Left renal pelvis (tissue), 4 donors: ENCODE results near the gene AREL1. TPM values are rescaled to one million over a fixed set of nuclear protein-coding genes. Genes with fewer than 3 reads are reported as not detected.

ENCODE experiments used
- DNase-seq, 4 donors: peaks; one replicate each; pipeline ENCODE4 v3.0.0-alpha.2; 2013; ENCODE audit warnings: low read depth in 4 of 4, low spot score in 3 of 4
- polyA plus RNA-seq, 4 donors: library from polyadenylated mRNA; unstranded; fragments of 120-200 nt; gene quantifications; one replicate each; pipeline ENCODE4 v1.2.1, GENCODE V29; 2013; ENCODE audit not compliant: insufficient read length in 4 of 4

AREL1 gene
- polyA plus RNA-seq, 4 donors = 25.6 to 42.9 (median 37.9) TPM

GRCh38 chr14:74661726-74662450 lies 51.0 kb downstream of the AREL1 start:
- DNase-seq = no peak

- DNase-seq = no peak
Observed at GRCh38 chr14:74660863-74661262, 52.0 kb downstream of the AREL1 start.

- no peak for DNase-seq
Observed at GRCh38 chr14:74660167-74660566, 52.7 kb downstream of the AREL1 start.

GRCh38 chr14:74658535-74659131 lies 54.2 kb downstream of the AREL1 start:
- no peak for DNase-seq

GRCh38 chr14:74656964-74657363 lies 55.9 kb downstream of the AREL1 start:
- DNase-seq = no peak

GRCh38 chr14:74655599-74656395 lies 57.1 kb downstream of the AREL1 start:
- DNase-seq = no peak

- DNase-seq = no peak
Observed at GRCh38 chr14:74654931-74655330, 57.9 kb downstream of the AREL1 start.

GRCh38 chr14:74653386-74654138 lies 59.3 kb downstream of the AREL1 start:
- DNase-seq = no peak

- no peak for DNase-seq
Observed at GRCh38 chr14:74652541-74652940, 60.3 kb downstream of the AREL1 start.

GRCh38 chr14:74650927-74651686 lies 61.8 kb downstream of the AREL1 start:
- no peak for DNase-seq

GRCh38 chr14:74649673-74650072 lies 63.2 kb downstream of the AREL1 start:
- no peak for DNase-seq

GRCh38 chr14:74649167-74649566 lies 63.7 kb downstream of the AREL1 start:
- no peak for DNase-seq

GRCh38 chr14:74648601-74649000 lies 64.3 kb downstream of the AREL1 start:
- DNase-seq = no peak

GRCh38 chr14:74647678-74648461 lies 65.0 kb downstream of the AREL1 start:
- DNase-seq = peak in 1 of 4 donors; percentile 22

GRCh38 chr14:74647061-74647677 lies 65.7 kb downstream of the AREL1 start:
- no peak for DNase-seq

GRCh38 chr14:74645756-74646470 lies 67.0 kb downstream of the AREL1 start:
- no peak for DNase-seq

- DNase-seq = no peak
Observed at GRCh38 chr14:74645244-74645643, 67.6 kb downstream of the AREL1 start.
